ENCODE results near the gene RNF5.

DNA sequence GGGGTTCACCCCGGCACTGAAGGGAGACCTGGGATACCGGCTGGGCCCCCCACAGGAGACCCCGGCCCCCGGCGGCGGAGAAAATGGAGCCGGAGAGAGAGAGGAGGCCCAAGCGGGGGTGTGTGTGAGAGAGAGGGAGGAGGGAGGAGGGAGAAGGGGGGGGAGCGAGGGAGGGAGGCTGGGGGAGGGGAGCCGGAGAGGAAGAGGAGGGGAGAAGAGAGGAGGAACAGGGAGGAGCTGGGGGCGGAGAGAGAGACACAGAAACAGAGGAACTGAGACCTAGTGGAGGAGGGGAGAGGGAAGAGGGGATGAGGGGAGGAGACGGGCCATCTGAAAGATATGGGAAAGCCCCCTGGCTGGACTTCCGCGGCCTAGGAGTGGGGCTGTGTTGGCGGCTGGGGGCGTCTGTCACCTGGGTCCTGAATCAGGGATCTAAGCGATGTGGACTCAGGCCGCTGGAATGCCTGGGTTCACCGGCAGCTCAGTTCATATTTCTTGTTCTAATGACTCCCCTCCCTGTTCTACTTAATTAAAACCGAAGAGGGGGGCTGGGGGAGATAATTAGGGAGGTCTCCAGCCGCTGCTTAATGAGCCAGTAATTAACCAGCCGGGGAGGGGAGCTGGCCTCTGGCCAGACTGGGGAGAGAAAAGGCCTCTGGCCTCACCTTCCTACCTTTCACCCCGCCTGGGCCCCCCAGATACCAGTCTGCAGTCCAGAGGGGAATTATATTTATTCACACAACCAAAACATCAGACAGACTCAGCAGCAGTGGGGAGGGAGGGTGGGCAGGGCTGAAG lies 12.0 kb downstream of the RNF5 start, which contains the start of gene PBX2:
- no peak for TF ChIP-seq EZH2 (IDR thresholded peaks at IDR 0.05; ENCODE audit: insufficient read depth, poor library complexity, severe bottlenecking)
- TF ChIP-seq EZH2phosphoT487 (IDR thresholded peaks at IDR 0.05; ENCODE audit: insufficient read depth, low read depth): no peak
